Stimulated activated CD4-positive, alpha-beta T cell treated with anti-CD3 and anti-CD28 coated beads, Interleukin-15, amount 100 ng/mL, for 48 hours (primary cell): ENCODE results near the gene ACAA1.
"Not testable (repeated sequence)": the region's sequence is repeated elsewhere in the genome, so short reads cannot be mapped to it uniquely, and the experiment has no call there.

Source experiments
- DNase-seq, 2 donors: peaks; one replicate each; pipeline ENCODE4 v3.0.0-alpha.2; 2020; ENCODE audit warnings: low read depth in 2 of 2

The ACAA1 gene

GRCh38 chr3:38135621-38136277 is 1.2 kb downstream of the ACAA1 start:
- not testable (repeated sequence) for DNase-seq

GRCh38 chr3:38134517-38135143 is 2.3 kb downstream of the ACAA1 start:
- DNase-seq = not testable (repeated sequence)

GRCh38 chr3:38133557-38134405 is 3.1 kb downstream of the ACAA1 start:
- no peak for DNase-seq

GRCh38 chr3:38133209-38133556 is 3.7 kb downstream of the ACAA1 start:
- DNase-seq = no peak

GRCh38 chr3:38131621-38132369 is 5.1 kb downstream of the ACAA1 start:
- no peak for DNase-seq

GRCh38 chr3:38130631-38131065 is 6.3 kb downstream of the ACAA1 start:
- no peak for DNase-seq

GRCh38 chr3:38129058-38129457 is 7.9 kb downstream of the ACAA1 start:
- no peak for DNase-seq

- no peak for DNase-seq
These were observed 8.6 kb downstream of the ACAA1 start for GRCh38 chr3:38128303-38128655.

GRCh38 chr3:38127611-38128302 is 9.2 kb downstream of the ACAA1 start:
- no peak for DNase-seq

GRCh38 chr3:38126121-38126892 is 10.6 kb downstream of the ACAA1 start:
- no peak for DNase-seq

- DNase-seq = no peak
These were observed 11.4 kb downstream of the ACAA1 start for GRCh38 chr3:38125305-38126120.

- no peak for DNase-seq
These were observed 12.4 kb downstream of the ACAA1 start for GRCh38 chr3:38124324-38125122.

GRCh38 chr3:38122712-38123290 is 14.1 kb downstream of the ACAA1 start:
- DNase-seq = no peak

- DNase-seq = no peak
These were observed 15.0 kb downstream of the ACAA1 start for GRCh38 chr3:38121832-38122461.

GRCh38 chr3:38121451-38121831 is 15.5 kb downstream of the ACAA1 start:
- DNase-seq = no peak

- DNase-seq = no peak
These were observed 16.1 kb downstream of the ACAA1 start for GRCh38 chr3:38120693-38121450.
